ENCODE data around the gene FBXL13.
"Not testable (repeated sequence)": the region's sequence is repeated elsewhere in the genome, so short reads cannot be mapped to it uniquely, and the experiment has no call there.

The FBXL13 gene

DNA sequence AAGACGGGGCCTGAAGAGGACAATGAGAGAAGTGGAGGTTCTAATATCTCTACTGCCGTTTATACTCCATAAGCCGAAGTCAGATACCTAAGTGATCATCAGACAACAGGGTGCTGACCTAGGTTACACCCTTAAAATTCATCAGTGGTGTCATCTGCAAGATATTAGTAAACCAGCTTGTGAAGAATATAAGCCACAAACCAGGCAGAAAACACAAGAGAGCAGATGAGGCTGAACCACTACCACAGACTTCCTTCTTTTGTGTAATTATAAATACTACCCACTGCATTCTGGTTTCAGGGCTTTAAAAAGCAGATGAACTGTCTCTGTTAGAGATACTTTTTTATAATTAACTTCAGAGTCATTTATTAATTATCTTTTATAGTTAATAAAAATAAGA is 230.7 kb downstream of the FBXL13 start:
- no peak for DNase-seq

DNA sequence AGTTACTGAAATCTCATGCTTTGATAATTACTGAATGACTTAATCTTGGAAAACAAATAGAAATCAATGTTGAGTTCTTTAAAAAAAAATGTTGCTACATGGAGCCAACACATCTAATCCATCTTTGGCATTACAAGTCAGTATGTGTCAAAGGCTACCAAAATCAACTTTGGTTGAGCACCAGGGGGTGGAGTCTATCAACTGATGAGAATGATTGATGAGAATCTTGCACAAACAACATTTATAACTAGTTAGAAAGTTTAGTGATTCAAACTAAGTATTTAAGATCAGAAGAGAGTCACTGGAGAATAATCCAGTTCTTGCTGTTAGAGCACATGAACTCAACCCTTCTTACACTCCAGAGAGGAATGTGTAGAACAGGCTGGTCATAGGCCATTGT is 232.3 kb downstream of the FBXL13 start:
- DNase-seq: no peak

DNA sequence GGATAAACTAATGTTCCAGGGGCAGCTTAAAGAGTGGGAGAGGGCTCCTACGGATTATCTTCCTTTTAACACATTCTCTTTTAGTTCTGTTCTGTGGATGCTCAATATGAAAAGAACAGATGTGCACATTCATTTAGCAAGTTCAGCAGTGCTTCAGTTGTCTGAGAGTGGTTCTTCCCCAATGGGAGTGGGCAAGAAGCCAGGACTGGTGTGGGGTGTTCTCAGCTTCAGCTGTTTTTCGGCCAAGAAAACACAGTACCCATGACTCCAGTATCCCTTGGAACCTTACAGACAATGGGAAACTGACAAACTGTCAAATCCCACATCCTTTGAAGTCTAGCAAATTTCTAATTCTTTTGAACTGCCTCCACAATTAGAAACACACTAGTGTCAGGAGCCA is 233.3 kb downstream of the FBXL13 start:
- DNase-seq: no peak

DNA sequence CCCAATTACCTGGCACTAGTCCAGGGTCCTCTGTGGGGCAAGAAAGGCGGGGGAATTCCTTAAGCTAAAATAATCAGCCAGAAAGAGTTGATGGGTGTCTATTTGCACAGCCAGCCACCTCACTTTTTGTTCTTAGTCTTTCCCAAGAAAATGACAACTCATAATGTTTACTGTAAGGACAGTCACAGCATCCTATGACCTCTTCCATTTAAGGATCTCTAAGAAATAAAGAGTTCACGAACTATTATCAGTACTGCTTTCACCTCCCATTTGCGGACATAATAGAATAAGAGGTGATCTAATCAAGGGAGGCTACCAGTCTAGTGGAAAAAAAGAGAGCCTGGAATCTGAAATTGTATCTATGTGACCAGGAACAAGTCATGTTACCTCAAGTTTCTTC is 234.2 kb downstream of the FBXL13 start:
- no peak for DNase-seq

DNA sequence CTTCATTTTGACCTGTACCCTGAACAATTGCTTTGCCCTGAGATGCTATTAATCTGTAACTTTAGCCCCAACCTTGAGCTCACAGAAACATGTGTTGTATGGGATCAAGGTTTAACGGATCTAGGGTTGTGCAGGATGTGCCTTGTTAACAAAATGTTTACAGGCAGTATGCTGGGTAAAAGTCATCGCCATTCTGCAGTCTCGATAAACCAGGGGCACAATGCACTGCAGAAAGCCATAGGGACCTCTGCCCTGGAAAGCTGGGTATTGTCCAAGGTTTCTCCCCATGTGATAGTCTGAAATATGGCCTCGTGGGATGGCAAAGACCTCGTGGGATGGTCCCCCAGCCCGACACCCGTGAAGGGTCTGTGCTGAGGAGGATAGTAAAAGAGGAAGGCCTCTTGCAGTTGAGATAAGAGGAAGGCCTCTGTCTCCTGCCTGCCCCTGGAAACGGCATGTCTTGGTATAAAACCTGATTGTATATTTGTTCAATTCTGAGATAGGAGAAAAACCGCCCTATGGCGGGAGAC is 236.0 kb downstream of the FBXL13 start:
- DNase-seq: not testable (repeated sequence)

DNA sequence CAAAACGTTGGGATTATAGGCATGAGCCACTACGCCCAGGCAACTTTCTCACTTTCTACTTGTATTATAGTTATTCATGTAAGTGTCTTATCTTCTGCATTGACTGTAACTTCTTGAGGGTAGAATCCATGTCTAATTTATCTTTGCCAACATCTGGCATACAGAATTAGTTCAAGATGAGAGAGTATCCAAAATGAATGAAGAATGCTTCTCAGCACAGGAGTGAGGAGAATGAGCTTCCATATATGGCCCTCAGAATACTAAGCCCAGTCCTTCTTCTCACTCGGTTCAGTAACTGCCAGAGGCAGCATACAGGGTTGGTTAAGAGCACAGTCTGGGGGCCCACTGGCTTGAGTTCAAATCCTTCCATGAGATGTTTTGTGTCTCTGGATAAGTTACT is 236.8 kb downstream of the FBXL13 start:
- DNase-seq: no peak

DNA sequence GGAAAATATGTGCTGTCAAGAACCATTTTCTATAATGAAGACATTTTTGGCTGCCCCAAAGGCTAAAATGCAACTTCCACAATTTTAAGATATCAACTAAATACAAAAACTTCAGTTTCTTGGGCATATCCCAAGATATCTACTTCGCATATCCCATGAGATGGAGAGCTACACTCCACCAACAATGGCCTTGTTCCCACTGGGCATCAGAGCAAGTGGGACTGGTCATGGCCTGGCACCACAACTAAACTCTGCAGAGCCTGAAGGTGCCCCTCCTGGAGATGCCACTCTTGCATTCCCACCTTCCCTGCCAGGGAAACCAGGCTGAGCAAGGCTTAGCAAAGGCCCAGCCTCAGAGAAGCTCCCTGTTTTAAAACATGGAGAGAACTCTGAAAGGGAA is 237.6 kb downstream of the FBXL13 start:
- no peak for DNase-seq

DNA sequence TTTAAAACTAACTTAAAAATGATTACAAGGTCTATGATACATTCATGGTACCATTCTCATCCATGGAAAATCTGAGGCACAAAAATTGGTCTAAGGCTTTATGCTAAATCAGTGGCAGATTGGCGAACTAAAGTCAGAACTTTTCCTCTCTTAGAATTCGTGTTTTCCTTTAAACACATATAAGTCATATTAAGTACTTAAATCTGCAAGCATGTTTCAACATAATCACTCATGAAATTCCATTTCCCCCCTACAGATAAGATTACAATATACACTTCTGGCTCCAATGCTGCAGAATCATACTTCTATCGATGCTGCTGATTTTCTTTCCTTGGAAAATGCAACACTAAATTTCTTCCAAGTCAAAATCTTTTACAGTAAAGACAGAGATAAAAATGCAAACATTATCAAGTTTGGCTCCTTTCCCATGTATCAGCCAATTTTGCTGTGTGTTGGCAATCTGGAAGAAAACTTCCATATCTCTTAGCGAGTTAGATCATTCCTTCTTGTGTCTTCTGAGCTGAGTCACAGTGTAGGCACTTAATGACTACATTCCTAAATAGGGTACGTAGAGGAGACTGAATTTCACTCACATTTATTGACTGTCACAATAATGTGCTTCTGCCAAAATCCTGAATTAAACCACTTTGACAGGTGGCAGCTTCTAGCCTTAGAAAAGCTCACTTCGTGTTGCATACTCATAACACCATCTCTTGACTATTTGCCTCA is 238.2 kb downstream of the FBXL13 start:
- no peak for DNase-seq

DNA sequence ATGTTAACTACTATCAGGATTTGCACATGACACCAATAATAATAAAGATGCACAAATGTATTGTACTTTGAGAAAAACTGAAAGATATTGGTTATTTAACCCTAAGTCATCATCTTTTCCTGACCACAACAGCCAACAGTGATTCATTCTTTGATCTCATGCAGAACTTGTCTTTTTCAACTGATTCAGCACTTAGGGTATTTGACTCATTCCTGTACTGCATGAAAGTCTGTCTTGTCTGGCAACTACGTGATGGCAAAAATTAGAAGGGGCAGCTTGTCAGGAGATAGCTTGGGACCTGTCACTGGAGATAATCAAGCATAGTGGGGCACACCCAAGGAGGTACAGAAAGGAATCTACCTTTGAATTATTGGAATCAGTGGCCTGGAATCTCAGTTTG is 239.6 kb downstream of the FBXL13 start:
- no peak for DNase-seq

DNA sequence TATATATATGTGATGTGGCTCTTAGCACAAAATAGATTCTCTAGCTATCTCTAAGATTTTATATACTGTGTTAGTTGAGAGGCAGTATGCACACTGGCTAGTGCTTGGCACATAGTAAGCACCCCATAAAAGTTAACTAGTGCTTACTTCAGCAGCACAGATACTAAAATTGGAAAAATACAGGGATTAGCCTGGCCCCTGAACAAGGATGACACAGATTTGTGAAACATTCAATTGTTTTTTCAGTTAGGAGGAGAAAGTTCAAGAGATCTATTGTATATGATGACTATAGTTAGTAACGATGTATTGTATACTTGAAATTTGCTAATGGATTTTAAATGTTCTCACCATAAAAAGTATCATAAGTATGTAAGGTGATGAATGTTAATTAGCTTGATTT is 240.1 kb downstream of the FBXL13 start:
- no peak for DNase-seq

DNA sequence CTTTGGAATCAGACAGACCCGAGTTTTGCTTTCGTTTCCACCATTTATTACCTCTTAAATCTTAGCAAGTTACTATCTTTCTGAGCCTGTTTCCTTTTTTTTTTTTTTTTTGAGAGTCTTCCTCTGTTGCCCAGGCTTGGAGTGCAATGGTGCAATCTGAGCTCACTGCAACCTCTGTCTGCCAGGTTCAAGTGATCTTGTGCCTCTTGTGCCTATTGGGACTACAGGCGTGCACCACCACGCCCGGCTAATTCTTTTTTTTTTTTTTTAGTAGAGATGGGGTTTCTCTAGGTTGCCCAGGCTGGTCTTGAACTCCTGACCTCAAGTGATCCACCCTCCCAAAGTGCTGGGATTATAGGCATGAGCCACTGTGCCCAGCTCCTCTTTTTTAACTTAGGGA is 241.3 kb downstream of the FBXL13 start:
- no peak for DNase-seq

DNA sequence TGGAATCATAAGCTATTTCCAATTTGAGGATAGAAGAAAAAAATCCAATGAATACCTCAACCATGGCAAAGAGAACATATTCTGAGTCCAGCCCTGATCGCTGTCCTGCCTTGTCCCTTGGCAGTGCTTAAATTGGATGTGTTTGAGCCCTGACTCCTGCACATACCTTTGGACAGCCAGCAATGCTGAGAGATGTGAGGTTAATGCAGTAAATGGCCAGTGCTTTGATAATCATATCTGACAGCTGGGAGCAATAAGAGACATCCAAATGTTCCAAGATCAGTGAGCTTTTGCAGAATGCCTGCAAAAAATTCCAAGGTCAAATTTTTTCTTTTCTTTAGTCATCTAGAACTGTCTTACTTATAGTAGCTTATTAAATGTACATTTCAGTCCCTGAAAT is 241.9 kb downstream of the FBXL13 start:
- no peak for DNase-seq

DNA sequence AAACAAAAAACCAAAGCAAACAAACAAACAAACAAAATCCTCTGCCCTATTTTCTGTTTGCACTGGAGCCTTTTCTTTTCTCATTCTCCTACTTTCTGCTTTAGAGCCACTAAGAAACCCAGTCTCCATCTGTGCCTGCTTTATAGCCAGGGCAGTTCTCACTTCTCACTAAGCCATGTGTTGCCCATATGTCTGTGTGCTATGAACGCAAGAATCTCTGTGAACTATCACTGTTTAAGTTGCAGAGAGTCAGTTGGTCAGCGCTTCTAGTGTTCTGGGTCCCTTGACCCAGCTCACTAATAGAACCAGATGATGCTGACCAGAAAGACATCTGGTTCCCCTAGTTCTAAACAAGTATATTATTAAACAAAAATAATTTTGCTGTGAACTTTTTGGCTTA is 244.4 kb downstream of the FBXL13 start:
- DNase-seq: no peak

DNA sequence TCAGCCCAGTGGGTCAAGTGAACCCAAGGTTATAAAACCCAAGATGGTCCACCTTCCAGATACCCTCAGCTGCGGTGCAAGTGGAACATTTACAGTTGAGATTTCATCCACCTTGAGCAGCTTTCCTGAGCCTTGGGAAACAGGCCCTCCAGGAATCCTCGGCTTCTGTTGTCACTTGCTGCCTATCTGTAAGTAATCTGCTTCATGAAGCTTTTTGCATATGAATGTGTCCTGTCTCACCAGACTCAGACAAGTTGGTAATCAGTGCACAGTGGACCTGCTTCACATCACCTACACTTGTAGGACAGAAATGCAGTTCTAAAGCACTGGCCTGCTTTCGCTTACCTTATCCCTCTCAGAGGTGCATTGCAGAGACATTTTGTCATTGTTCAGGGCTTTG is 245.5 kb downstream of the FBXL13 start:
- DNase-seq: no peak

DNA sequence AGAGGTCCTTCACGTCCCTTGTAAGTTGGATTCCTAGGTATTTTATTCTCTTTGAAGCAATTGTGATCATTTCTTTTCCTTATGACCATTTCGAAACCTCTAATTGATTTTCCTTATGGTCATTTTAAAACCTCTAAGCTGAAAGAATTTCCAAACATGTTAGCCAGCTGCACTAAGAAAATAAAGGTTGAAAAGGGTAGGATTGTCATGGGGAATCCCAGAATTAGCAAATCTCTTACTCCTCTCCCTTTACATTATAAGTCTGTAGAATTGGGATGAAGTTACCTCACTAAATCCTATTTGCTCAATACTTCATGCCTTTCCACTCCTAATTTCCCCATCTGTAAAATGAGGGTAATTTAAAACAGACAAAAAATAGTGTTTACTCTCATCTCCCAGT is 246.3 kb downstream of the FBXL13 start:
- DNase-seq: no peak

DNA sequence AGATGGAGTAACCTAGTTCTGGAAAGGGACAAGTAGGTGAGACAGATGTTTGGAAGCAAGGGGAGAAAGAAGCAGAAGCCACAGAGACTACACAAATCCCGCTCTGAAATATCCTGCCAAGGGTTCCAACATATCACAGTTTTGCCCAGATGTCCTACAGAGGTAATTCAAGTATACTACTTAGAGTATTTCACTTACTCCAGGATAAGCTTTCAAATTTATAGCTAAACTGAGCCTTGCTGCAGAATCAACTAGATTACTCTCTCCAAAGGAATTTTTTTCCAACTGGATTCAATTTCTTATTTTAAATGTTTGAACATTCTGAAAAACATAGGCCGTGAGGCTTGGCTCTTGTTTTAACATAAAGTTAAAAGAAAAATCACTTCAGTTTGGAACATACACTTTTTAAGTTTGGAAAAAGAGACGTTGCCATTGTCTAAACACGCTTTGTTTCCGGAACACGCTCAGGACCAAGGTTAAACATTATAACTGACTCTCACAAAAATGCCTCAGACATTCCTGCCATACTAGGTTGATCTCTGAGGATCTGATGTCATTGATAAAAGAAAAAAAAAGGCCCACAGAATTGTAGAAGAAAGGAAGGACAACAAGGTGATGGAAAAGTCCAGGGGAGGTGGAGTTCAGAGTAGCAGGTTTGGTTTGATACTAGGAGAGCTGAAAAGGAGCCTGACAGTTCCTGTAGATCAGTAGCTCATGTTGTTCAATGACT is 251.0 kb downstream of the FBXL13 start:
- DNase-seq: no peak

DNA sequence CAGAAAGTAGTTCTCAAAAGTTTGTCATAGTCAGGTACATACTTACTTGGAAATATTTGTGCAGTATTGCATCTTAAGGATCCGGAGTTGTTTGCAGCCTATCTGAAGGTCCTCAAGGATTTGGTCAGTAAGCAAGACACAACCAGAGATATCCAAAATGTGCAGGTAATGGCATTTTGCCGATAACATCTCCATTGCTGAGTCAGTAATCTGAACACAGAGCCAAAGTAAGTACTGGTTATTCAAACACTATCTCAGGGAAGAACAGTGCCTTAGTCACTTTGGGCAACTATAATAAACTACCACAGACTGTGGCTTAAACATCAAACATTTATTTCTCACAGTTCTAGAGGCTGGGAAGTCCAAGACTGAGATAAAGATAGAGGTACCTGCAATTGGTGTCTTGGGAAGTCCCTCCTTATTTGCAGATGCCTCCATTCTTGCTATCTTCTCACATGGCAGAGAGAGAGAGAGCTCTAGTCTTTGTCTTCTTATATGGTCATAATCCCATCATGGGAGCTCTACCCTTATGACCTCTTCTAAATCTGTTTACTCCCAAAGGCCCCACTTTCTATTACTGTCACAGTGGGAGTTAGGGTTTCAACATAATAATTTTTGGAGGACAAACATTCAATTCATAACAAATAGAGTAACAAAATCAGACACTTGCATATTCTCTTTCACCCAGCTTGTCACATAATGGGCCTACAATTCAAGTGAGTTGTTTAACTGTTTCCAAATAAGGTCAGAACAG is 252.4 kb downstream of the FBXL13 start:
- no peak for DNase-seq

DNA sequence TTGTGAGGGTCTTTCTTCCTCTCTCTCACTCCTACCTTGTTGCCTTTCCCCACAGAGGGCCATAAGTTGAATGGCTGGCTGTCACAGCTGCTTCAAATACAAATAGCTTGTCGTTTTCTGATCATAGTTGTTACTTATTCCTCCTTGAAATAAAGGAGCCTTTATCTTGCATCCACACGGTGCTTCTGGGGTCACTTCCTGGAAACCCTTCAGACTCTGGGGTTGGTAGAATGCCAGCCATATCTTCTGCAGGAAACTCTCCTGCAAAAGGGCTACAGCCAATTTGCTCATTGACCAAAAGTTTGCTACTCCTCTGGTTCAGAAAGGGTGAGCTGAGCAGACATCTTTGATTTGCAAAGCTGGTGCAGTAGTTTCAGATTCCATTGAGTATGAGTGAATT is 255.4 kb downstream of the FBXL13 start:
- DNase-seq: no peak

DNA sequence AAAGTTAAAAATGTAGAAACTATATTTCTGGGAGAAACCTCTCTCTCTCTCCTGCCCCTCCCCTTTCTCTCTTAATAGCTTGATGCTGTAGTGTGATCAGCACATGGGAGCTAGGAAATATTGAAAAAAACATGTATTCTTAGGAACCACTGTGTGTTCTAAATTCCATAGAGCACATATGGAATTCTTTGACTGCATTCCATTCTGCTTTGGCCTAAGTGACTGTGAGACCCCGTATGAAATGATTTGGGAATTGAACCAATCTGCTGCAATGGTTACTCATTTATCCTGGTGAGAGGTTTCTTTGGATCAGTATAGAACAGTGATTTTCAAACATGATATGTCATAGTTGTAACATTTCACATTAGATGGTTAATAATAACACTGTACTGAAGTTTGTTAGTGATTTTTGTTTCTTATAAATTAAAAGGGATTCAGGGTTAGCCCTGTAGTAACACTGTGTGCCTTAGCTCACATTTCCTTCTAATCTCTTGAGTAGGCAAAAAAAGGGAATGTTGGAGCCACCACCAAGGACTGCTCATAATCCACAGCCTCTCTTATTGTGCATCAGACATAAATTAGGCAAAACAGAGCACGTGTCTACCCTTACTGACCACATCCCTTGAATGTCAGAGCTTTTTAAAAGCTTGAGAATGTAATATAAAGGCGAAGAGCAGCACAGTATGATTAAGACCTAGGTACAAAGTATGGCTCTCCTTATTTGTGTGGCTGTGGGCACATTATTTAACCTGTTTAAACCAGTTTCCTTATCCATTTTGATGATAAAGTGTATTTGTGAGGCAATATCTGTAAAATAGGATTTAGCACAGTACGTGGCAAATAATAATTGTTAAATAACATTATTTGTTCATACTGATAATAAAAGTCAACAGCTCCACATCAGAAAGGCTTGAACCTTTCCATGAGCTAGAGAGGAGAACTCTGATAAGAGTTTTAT is 256.7 kb downstream of the FBXL13 start:
- no peak for DNase-seq

DNA sequence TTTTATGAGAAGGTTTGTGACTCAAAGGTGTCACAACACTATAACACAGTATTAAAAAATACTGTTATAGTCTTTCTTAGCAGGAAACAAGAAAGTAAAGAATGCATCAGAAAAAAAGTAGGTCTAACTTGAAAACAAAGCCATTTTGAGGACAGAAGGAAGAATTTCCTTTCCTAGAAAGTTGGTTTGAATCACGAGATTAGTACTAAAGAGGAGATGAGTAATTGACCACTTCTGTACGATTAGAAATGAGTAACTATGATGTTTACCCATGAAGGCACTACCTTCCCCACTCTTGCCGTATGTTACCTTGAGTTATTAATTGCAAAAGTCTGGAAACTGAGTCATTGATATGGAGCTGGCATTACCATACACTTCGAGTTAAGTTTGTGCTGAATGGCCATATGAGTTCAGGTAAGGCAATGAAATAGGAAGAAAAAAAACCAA is 260.5 kb downstream of the FBXL13 start:
- DNase-seq: no peak

DNA sequence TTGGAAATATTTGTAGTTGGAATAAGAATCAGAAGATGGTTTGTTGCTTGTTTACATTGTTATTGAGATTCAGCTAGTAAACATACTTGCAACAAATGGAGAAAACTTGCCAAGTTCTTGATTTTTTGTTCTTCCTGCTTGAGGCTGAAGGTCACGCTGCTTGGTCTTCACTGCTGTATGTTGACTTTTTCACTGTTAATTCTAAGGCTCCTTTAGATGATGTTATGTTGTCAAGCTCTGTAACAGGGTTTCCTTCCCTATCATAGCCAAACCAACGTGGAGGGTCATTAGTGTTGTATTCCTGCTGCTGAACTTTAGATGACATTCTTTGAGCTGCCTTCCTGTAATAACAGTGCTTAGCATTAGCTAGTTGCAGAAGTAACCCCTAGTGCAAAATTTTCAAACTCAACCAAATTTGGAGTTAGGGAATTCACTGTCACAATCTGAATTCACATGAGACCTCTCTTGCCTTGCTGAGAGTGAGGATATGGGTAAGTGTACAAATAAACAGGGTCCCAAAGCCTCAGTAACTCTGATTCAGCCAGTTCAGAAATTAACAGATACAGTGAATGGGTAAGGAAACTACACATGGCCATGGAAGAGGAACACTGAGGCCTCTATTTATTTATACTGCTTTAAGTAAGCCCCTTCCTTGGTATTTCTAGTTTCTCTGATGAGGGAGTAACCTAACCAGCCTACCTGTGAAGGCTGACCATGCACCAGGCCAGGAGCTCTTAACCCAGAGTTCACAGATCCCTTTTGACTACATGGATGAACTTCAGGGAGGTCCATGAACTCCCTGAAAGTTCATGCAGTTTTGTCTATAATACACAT is 261.2 kb downstream of the FBXL13 start:
- no peak for DNase-seq

Data from SIG-M5 (cell line).